ENCODE measurements around the gene COX10.

COX10 gene

GRCh38 chr17:14094676-14095601 is 25.6 kb downstream of the COX10 start:
- TF ChIP-seq GATA3 (IDR thresholded peaks at IDR 0.05; ENCODE audit: low read depth, low read length), result no peak
- no peak for TF ChIP-seq GATA2 (IDR thresholded peaks at IDR 0.05; ENCODE audit: low read depth, low read length)

GRCh38 chr17:14095631-14096030 is 26.3 kb downstream of the COX10 start:
- TF ChIP-seq GATA3 (IDR thresholded peaks at IDR 0.05; ENCODE audit: low read depth, low read length) (no peak), GATA2 (IDR thresholded peaks at IDR 0.05; ENCODE audit: low read depth, low read length) (no peak)

- no peak for TF ChIP-seq GATA3 (IDR thresholded peaks at IDR 0.05; ENCODE audit: low read depth, low read length)
These were observed 28.9 kb downstream of the COX10 start for GRCh38 chr17:14098246-14098645.

- TF ChIP-seq GATA3 (IDR thresholded peaks at IDR 0.05; ENCODE audit: low read depth, low read length) (no peak), GATA2 (IDR thresholded peaks at IDR 0.05; ENCODE audit: low read depth, low read length) (no peak)
These were observed 32.7 kb downstream of the COX10 start for GRCh38 chr17:14101976-14102375.

- TF ChIP-seq GATA2 (IDR thresholded peaks at IDR 0.05; ENCODE audit: low read depth, low read length), result no peak
- TF ChIP-seq GATA3 (IDR thresholded peaks at IDR 0.05; ENCODE audit: low read depth, low read length), result no peak
These were observed 34.5 kb downstream of the COX10 start for GRCh38 chr17:14103836-14104235.

- no peak for TF ChIP-seq GATA2 (IDR thresholded peaks at IDR 0.05; ENCODE audit: low read depth, low read length)
- no peak for TF ChIP-seq GATA3 (IDR thresholded peaks at IDR 0.05; ENCODE audit: low read depth, low read length)
These were observed 35.4 kb downstream of the COX10 start for GRCh38 chr17:14104734-14105133.

GRCh38 chr17:14107889-14108288 is 38.6 kb downstream of the COX10 start:
- TF ChIP-seq GATA2 (IDR thresholded peaks at IDR 0.05; ENCODE audit: low read depth, low read length), result no peak
- no peak for TF ChIP-seq GATA3 (IDR thresholded peaks at IDR 0.05; ENCODE audit: low read depth, low read length)

- TF ChIP-seq GATA3 (IDR thresholded peaks at IDR 0.05; ENCODE audit: low read depth, low read length) (no peak), GATA2 (IDR thresholded peaks at IDR 0.05; ENCODE audit: low read depth, low read length) (no peak)
These were observed 43.1 kb downstream of the COX10 start for GRCh38 chr17:14112407-14112806.

GRCh38 chr17:14113137-14113536 is 43.8 kb downstream of the COX10 start:
- no peak for TF ChIP-seq GATA3 (IDR thresholded peaks at IDR 0.05; ENCODE audit: low read depth, low read length)

- TF ChIP-seq GATA2 (IDR thresholded peaks at IDR 0.05; ENCODE audit: low read depth, low read length) (no peak), GATA3 (IDR thresholded peaks at IDR 0.05; ENCODE audit: low read depth, low read length) (no peak)
These were observed 47.1 kb downstream of the COX10 start for GRCh38 chr17:14116263-14117024.

GRCh38 chr17:14118951-14119350 is 49.6 kb downstream of the COX10 start:
- TF ChIP-seq GATA2 (IDR thresholded peaks at IDR 0.05; ENCODE audit: low read depth, low read length), result no peak
- no peak for TF ChIP-seq GATA3 (IDR thresholded peaks at IDR 0.05; ENCODE audit: low read depth, low read length)

GRCh38 chr17:14119546-14119945 is 50.2 kb downstream of the COX10 start:
- TF ChIP-seq GATA2 (IDR thresholded peaks at IDR 0.05; ENCODE audit: low read depth, low read length), result no peak
- no peak for TF ChIP-seq GATA3 (IDR thresholded peaks at IDR 0.05; ENCODE audit: low read depth, low read length)

- no peak for TF ChIP-seq GATA2 (IDR thresholded peaks at IDR 0.05; ENCODE audit: low read depth, low read length)
- TF ChIP-seq GATA3 (IDR thresholded peaks at IDR 0.05; ENCODE audit: low read depth, low read length), result no peak
These were observed 52.6 kb downstream of the COX10 start for GRCh38 chr17:14121952-14122351.

- TF ChIP-seq GATA3 (IDR thresholded peaks at IDR 0.05; ENCODE audit: low read depth, low read length) (no peak), GATA2 (IDR thresholded peaks at IDR 0.05; ENCODE audit: low read depth, low read length) (no peak)
These were observed 54.4 kb downstream of the COX10 start for GRCh38 chr17:14123619-14124278.

Data from SH-SY5Y (cell line).